ENCODE data around the gene RIN1.
A peak's percentile ranks its signal among the peaks of the same experiment; 100 is the strongest.
"Not testable (repeated sequence)": the region's sequence is repeated elsewhere in the genome, so short reads cannot be mapped to it uniquely, and the experiment has no call there.

The RIN1 gene

DNA sequence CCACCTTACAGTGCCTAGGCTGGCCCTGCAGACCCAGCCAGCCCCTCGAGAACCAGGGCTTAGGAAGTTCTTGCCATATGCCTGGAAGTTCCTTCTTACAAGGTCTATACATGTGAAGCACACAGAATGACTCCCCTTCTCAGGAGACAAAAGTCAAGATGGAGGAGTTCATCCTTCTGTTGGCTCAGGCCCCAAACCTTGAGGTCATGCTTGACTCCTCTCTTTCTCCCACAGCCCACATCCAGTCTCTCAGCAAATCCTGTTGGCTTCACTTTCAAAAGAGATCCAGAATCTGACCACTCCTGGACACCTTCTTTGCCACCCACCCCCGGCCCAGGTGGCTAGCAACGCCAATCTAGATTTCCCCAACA lies 17.6 kb downstream of the RIN1 start:
- DNase-seq (ENCODE audit: low spot score) = no peak

DNA sequence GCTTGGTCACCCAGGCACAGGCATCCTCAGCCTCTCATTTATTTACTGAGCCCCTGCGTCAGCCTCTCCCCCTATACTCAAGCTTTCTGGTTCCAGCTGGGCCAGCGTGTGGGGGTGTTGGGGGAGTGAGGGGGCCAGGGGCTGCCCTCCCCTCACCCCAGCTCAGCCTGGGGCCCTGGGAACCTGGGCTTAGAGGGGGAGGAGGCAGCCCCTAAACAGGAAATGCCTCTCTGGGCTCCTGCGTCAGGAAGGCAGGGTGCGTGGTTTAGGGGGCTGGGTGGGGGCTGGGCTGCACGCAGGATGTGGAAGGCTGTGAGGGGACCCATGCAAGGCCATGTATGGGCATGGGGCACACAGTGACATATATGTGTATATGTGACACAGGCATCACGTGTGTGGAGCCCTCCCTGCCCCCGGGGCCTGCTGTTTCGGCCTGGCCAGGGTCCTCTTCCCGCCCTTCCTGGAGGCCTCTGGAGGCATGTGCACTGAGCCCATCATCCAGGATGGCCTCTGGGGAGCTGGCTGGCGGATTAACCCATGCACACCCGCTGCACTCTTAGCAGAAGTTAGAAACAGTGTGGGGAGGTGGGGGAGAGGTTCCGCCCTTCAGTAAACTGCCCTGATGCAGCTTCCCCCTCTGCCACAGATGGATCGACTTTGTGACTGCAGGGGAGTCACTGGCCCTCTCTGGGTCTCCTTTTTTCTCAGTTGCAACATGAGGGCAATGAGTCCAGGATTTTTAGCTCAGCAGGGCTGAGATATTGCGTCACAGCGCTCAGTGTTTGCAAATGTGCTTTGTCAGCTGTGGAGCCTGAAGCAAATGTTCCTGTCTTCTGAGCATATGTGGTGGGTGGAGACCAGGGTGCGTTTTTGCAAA lies 18.3 kb downstream of the RIN1 start:
- no peak for DNase-seq (ENCODE audit: low spot score)

DNA sequence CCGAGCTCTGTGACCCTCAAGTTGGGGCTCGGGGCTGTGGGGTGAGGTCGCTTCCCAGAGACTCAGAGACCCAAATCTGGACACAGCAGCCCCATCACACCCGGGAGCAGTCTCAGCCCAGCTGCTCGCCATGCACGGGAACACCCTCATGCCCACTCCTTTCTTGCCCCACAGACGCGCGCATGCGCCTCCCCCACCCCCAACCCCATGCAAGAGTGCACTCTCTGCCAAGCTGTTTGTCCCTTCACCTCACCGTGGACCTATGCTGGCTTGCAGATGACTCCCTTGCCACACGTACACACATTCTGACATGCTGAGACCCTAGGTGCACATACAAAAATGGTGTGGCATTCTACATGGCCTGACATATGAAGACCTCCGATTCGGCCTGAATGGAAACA lies 18.9 kb downstream of the RIN1 start:
- DNase-seq (ENCODE audit: low spot score) = no peak

DNA sequence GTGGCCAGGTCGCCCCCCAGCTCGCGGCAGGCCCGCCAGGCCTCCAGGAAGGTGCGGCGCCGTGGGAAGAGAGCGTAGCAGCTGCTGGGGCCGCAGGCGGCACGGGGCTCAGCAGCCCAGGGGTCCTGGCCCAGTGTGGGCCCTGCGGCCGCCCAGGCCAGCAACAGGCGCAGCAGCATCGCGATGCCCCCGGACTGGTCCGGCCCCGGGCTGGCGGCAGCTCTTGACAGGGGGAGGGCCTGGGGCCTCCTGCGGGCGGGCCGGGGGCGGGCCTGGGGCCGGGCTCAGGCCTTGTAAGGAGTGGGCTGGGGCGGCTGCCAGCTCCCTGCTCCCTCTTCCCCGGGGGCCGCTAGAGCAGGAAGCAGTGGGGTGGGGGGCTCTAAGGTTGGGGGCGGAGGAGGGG lies 19.4 kb downstream of the RIN1 start, which contains the start of gene CD248:
CD248 (minus strand) TSS at position 196 of the 403 bp plus-strand sequence; CDS start at position 179, 17 bp downstream.
- peak; percentile 70 for DNase-seq (ENCODE audit: low spot score)

DNA sequence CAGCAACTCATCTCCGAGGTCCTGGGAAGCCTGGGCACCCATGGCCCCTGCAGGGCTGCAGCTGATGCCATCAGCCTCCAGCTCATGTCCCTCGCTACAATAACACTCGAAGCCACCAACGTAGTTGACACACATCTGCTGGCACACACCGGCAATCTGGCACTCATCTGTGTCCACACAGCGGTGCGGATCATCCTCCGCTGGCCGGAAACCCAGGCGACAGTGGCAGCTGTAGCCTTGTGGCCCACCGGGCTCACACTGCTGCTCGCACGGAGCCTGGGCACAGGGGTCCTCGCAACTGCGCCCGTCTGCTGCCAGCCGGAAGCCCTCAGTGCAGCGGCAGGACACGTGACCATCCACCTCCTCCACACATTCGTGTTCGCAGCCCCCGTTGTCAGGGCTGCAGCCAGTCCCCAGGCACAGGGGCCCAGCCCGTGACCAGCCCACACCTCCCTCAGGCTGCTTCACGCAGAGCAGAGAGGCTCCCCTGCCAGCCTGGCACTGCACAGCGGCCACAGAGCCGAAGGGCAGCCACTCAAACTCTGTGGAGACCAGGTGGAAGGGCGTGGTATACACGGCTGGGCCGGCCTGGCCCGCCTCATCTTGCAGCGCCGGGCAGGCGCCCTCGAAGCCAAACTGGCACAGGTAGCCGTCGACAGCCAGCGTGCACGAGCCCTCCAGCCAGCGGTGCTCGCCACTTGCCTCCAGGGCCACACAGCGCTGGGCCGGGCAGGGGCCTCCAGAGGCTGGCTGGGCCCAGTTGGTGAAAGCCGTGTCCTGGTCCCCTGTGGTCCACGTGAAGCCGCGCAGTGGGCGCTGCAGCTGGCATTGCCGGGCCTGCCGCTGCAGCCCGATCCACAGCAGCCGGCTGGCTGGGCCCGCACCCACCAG lies 20.1 kb downstream of the RIN1 start:
- no peak for DNase-seq (ENCODE audit: low spot score)

DNA sequence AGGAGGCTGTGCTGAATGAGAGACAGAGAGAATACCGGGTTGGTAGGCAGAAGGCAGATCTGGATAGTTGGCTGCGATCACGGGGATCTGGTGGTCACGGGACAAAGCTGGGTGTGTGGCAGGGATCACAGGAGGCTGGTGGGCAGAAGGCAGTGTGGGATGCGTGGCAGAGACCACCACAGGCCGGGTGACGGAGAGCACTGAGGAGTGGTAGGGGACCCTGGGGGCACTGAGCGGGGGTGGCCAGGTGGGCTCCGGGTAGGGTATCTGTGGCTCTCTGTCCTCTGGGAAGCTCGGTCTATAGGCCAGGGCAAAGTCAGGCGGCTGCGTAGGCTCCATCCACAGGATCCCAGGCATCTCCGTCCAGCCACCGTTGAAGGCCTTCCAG lies 20.7 kb downstream of the RIN1 start:
- no peak for DNase-seq (ENCODE audit: low spot score)

DNA sequence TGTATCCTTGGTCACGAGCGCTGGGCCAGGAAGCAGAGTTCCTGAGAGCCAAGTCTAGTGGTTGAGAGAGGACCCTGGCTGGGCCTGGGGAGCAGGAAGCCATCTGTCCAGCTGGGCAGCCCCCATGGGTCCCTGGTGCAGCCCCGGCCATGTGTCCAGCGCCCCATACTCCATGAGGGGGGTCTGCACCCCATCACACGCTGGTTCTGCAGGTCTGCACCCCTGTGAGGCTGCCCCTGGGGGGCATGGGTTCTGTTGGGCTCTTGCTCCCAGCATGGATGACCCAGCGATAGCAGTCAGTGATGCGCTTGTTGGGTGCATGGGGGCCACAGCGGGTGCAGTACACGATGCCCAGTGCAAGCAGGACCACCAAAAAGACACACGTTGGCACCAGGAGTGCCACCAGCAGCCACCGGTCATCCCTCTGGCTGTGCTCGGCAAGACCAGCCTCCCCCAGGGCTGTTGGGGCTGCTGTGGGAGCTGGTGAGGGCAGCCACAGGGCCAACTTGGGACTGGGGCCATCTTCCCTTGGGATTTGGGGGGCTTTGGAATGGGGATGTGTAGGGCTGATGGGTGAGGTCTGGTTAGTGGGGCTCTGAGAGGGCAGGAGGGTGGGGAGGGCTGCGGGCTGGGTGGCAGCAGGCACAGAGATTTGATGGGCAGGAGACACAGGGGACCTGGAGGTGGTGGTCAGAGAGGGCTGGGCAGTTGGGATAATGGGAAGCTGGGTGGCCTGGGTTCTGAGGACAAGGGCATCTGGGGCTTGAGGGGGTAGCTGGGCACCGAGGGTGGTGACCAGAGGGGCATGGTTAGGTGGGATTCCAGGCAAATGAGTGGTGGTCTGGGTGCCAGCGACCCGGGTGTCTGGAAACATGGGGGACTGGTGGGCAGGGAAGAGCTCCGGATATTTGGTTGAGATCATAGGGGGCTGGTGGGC lies 21.4 kb downstream of the RIN1 start:
- DNase-seq (ENCODE audit: low spot score) = no peak

DNA sequence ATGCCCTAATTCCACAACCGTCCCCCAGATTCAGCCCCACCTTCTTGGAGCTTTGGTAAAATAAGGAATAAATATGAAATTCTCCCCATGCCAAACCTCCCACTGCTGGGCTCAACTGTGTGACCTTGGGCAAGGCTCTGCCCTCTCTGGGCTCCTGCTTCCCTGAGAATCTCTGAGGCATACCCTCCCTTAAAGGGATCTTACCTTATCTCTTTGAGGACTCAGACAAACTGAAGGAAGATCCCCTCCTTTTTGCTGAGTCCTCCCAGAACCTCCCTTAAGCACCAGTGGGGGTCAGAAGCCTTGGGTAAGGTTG lies 22.1 kb downstream of the RIN1 start:
- no peak for DNase-seq (ENCODE audit: low spot score)

DNA sequence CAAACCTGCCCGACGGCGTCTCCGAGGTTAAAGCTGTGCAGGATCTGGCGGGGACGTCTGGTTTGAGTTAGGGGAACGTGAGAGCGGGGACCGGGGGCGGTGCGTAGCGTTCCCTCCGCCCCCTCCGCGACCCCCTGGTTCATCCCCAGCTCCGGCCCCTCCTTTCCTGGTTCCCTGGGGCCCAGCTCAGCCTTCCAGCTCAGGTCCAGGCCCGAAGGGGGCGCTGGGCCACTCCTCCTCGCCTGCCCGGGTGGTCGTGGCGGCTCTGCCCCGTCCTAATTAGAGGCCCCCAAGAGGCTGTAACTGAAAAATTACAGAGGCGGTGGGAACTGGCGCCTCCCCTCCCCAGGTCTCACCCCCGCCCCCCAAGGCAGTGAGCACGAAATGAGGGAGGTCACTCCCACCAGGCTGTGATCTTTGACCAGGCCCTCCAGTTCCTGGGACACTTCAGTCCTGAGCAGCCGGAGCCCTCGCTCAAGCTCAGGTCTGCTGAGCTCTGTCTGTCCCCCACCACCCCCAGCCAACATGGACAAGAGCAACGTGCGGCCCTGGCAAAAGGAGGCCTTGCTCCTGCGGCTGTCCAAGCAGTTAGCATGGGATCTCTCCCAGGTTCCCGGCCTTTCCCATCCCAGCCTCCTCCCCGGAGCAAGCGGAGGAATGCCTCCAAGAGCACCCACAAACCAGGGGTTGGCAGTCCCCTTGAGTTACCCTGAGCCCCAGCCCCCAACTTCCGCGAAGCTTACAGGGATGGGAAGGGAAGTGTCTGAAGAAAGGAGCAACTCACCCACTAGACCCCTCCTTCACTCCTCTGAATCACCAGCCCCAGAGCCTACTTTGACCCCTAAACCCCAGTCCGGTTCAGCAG lies 22.7 kb downstream of the RIN1 start:
- DNase-seq (ENCODE audit: low spot score) = peak; percentile 56

DNA sequence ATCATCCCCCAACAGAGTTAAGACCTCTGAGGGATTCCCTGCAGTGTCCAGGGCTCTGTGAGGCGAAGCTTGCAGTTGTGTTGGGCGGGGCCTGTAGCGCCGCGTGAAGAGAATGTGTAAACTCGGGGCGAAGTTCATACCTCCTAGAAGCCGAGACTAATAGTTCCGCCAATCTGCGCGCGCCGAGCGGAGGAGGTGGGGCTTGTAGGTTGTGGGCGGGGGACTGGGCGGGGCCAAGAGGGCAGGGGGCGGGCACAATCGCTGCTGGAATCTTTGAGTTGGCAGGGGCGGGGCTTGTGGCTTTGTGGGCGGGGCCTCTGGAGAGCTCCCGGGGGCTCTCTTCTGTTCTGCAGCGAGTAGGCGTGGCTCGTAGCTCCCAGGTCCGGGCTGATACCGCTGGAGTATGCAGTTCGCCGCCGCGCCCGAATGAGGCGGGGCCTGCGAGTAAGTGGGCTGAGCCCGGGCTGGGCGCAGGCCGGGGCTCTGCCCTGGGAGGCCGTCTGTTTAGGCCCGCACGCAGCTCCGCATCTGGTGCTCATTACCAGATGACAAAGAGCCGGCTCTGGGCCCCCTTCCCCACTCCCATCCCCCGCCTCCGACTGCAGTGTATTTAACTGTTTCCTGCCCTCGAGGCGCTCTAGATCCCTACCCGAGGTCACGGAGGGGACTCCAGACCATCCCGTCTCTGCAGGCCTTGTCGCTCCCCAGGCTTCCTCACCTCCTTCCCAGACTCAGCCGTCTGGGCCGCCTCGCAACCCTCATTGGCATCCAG lies 23.5 kb downstream of the RIN1 start:
- peak; percentile 93 for DNase-seq (ENCODE audit: low spot score)

DNA sequence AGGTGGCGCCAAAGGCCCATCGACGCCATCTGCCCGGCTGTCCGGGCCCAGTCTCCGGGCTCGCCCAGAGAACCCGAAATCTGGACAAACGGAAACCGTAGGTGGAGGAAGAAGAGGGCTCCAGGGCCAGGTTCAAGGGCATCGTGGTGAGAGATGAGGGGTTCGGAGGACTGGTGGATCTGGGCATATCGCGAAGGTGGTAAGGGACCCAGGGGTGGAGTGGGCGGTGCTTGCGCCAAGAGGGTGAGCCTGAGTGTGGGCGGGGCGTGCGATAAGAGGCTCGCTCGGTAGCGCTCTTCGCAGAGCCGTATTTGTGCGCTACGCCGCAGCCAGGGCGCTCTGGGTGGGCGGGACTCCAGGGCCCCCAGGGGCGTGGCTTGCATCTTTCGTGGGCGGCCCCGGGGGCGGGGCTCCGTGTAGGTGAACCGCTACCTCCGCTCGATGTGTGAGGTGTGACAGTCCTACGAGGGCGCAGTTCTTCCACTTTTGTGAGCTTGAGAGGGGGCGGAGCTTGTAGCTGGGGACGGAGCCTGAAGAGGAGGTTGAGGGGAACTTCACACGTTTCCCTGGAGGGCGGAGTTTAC lies 24.2 kb downstream of the RIN1 start:
- peak; percentile 82 for DNase-seq (ENCODE audit: low spot score)

DNA sequence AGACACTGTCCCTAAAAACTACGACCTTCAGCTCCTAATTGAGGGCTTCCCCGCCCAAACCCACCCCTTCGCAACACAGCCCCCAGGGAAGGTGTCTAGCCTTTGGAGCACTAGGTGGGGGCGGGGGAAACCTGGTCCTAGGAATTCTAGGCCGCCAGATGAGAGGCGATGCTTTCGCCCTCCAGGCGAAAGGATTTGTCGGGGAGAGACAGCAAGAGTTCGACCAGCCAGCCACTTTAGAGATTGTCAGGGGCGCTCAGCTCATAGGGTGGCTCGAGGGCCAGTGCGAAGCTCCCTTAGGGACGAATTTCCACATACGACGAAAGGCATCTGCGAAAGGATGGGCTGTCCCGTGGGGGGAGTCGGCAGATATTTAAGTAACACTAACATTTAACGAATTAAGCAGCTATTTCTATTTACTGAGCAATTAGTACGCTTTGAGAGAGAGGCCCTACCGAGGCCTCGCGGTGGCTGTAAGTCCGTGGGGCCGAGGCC lies 24.7 kb downstream of the RIN1 start:
- DNase-seq (ENCODE audit: low spot score) = no peak

DNA sequence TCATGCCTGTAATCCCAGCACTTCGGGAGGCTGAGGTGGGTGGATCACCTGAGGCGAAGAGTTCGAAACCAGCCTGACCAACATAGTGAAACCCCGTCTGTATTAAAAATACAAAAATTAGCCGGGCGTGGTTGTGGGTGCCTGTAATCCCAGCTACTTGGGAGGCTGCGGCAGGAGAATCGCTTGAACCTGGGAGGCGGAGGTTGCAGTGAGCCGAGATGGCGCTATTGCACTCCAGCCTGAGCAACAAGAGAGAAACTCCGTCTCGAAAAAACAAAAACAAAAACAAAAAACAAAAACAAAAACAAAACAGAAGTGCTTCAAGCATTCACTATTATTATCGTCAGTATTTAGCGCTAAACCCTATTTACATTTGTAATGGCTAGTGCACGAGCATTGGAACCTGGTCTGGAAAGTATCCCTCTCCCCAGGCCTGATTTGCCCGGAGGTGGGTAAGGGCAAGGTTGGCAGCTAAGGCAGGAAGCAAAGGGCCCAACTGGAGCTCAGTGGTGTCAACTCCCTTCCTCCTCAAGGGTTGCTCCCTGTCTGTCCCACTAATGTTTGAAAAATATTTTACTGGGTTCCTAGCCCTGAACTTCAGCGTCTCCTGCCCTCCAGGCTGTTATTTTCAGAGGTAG lies 25.3 kb downstream of the RIN1 start:
- DNase-seq (ENCODE audit: low spot score) = not testable (repeated sequence)

DNA sequence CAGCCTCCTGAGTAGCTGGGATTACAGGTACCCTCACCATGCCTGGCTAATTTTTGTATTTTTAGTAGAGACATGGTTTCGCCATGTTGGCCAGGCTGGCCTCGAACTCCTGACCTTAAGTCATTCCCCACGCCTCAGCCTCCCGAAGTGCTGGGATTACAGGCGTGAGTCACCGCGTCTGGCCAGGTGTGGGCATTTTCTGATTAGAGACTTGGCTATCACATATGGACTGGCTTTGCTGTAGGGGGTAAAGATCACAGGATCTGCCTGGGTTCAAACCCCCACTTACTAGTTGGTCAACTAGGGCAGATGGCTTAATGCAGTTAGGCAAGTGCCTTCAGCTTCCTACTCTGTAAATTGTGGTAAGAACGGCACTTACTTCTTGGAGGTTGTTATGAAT lies 25.9 kb downstream of the RIN1 start:
- DNase-seq (ENCODE audit: low spot score) = no peak

DNA sequence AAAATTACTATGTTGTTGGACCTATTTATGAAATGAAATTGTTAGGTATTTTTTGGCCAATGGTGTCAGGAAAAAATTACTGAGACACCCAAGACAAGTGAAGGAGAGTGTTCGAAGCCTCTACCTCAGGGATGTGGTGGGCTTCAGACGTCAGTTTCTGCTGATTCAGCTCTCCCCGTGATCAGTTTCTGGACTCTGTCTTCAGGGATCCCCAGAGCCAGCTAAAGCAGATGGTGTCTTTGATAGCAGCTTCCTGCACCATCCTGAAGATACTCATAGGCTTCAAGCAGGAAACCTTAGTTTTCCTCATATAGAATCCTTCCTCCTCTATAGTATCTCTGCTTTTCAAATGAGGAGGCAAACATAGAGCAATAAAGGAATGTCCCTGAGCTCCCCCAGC lies 26.8 kb downstream of the RIN1 start:
- DNase-seq (ENCODE audit: low spot score) = no peak

DNA sequence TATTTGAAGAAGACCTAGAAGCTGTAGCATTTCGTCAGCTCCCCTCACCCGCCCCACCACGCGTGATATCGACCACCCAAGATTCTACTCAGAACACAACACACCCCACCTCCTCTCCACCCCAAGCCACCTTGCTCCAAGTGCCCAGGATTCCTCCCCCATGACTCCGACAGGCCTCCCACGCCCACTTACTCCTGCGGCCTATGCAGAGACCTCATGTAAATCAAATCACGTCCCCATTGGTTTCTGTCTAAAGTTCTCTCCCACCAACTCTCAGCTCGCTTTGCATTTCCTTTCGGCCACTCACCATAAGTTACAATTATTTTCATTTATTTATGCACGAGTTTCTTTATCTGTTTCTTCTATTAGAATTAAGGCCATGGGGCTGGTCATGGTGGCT lies 33.6 kb downstream of the RIN1 start:
- DNase-seq (ENCODE audit: low spot score) = no peak

DNA sequence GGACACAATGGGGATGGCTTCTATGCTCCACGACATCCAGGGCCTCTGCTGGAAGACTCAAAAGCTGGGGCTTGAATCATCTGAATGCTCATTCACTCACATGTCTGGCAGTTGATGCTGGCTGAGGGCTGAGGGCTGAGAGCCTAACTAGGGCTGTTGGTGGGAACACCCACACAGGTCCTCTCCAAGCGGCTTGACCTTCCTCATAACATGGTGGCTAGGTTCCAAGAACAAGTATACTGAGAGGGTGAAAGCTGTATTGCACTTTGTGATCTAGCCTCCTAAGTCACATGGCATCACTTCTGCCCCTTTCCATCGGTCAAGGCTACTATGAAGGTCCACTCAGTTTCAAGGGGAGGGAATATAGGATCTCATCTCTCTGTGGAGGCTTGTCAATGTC lies 37.0 kb downstream of the RIN1 start:
- DNase-seq (ENCODE audit: low spot score) = no peak

DNA sequence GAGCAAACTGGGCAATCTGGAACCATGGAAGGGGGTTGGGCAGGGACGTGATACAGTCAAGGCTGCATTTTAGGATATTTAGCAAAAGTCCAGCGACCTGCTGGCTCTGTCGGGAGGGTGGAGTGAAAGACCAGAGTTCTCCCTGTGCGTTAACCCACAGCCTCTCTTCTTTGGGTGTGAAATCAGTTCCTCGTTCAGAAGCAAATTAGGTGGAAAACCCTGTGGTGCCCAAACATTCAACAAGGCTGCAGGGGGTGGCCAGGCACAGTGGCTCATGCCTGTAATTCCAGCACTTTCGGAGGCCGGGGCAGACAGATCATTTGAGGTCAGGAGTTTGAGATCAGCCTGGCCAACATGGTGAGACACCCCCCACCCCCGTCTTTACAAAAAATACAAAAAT lies 38.6 kb downstream of the RIN1 start:
- no peak for DNase-seq (ENCODE audit: low spot score)
